Measurements from ENCODE around the gene SYNE4. TPM values are rescaled to one million over a fixed set of nuclear protein-coding genes. Genes with fewer than 3 reads are reported as not detected.
"Not testable (repeated sequence)": the region's sequence is repeated elsewhere in the genome, so short reads cannot be mapped to it uniquely, and the experiment has no call there.

Gene SYNE4
- polyA plus RNA-seq, 1 of the 3 experiments (the other 2 are of a cell fraction), result 0.48 TPM

- DNase-seq, result no peak
- CTCF ChIA-PET, result no interaction called here
These were observed 33.2 kb upstream of the SYNE4 start for GRCh38 chr19:36041831-36042230.

DNA sequence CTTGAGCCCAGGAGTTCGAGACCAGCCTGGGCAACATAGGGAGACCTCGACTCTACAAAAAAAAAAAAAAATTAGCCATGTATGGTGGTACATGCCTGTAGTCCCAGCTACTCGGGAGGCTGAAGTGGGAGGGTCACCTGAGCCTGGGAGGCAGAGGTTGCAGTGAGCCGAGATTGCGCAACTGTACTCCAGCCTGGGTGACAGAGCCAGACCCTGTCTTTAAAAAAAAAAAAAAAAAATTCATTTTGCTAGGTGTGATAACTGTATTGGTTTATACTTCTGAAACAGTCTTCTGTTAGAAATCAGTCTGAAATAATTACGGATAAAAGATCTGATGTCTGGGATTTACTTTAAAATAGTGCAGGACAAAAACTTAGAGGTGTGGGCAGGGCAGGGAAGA, 32.5 kb upstream of the SYNE4 start:
- H3K9me2 ChIP-seq; CTCF ChIA-PET; H4K20me1 ChIP-seq (ENCODE audit: insufficient read depth); H3K27me3 ChIP-seq (ENCODE audit: insufficient read depth); H3K9me3 ChIP-seq; DNase-seq; H3K36me3 ChIP-seq (replicated peaks in 1 of 2; ENCODE audit: control insufficient read depth in 1 of 2, insufficient read depth in 2 of 2, low read length in 1 of 2); H3F3A ChIP-seq (replicated peaks; ENCODE audit: insufficient read depth); H3K4me1 ChIP-seq (ENCODE audit: control insufficient read depth in 1 of 2, insufficient read depth in 2 of 2, low read depth in 1 of 2, low read length in 1 of 2); H3K27ac ChIP-seq (ENCODE audit: low read depth in 2 of 2, low read length in 1 of 2); H3K79me2 ChIP-seq (ENCODE audit: insufficient read depth); H2AFZ ChIP-seq (ENCODE audit: low read depth); H3K4me2 ChIP-seq; H3K4me3 ChIP-seq (ENCODE audit: low read depth in 2 of 2, low read length in 1 of 2); H3K9ac ChIP-seq; POLR2A ChIA-PET: not testable (repeated sequence)
- WGBS (ENCODE audit: low lambda C conversion rate), result 92% methylated on average over 6 of the region's 6 CpGs

More at GRCh38 chr19:36041831-36042230, 33.2 kb upstream of the SYNE4 start:
- Histone ChIP-seq H3K27me3 (ENCODE audit: insufficient read depth) (no peaks in the 10 kb centered on the region), H3K9me2 (no peaks in the 10 kb centered on the region), H3K4me1 (ENCODE audit: control insufficient read depth in 1 of 2, insufficient read depth in 2 of 2, low read depth in 1 of 2, low read length in 1 of 2) (no peaks in the 10 kb centered on the region), H3K36me3 (replicated peaks in 1 of 2; ENCODE audit: control insufficient read depth in 1 of 2, insufficient read depth in 2 of 2, low read length in 1 of 2) (no peaks in the 10 kb centered on the region), H3K9me3 (no peaks in the 10 kb centered on the region), H3K79me2 (ENCODE audit: insufficient read depth) (no peaks in the 10 kb centered on the region), H3K4me2 (no peak overlapping the region), H4K20me1 (ENCODE audit: insufficient read depth) (no peaks in the 10 kb centered on the region), H3K27ac (ENCODE audit: low read depth in 2 of 2, low read length in 1 of 2) (no peak overlapping the region), H2AFZ (ENCODE audit: low read depth) (no peak overlapping the region), H3F3A (replicated peaks; ENCODE audit: insufficient read depth) (no peaks in the 10 kb centered on the region), H3K4me3 (ENCODE audit: low read depth in 2 of 2, low read length in 1 of 2) (no peak overlapping the region), H3K9ac (no peak overlapping the region)
- TF ChIP-seq MXI1 (IDR thresholded peaks at IDR 0.05; ENCODE audit: low read depth, low read length), result no peak
- TF ChIP-seq REST (IDR thresholded peaks at IDR 0.05; ENCODE audit: low read depth, low read length), result no peak
- TF ChIP-seq RCOR1 (IDR thresholded peaks at IDR 0.05; ENCODE audit: low read length), result no peak
- no peak for TF ChIP-seq FOXJ3 (CRISPR knock-in tag; IDR thresholded peaks at IDR 0.05)
- no peak for TF ChIP-seq TCF12 (IDR thresholded peaks at IDR 0.05)
- TF ChIP-seq SMC3 (IDR thresholded peaks at IDR 0.05; ENCODE audit: low read depth, low read length), result no peak
- no peak for TF ChIP-seq RFX5 (IDR thresholded peaks at IDR 0.05; ENCODE audit: low read length)
- TF ChIP-seq RAD21 (IDR thresholded peaks at IDR 0.05; ENCODE audit: low read length), result no peak
- TF ChIP-seq GATA2 (CRISPR knock-in tag; IDR thresholded peaks at IDR 0.05), result no peak
- no peak for TF ChIP-seq EP300 (IDR thresholded peaks at IDR 0.05; ENCODE audit: borderline replicate concordance in 1 of 2, low read depth in 1 of 2, low read length in 1 of 2)
- no peak for TF ChIP-seq CTCF (IDR thresholded peaks at IDR 0.05)
- no peak for TF ChIP-seq FOSL2 (IDR thresholded peaks at IDR 0.05; ENCODE audit: borderline replicate concordance, low read depth)
- TF ChIP-seq, protein P1, sequence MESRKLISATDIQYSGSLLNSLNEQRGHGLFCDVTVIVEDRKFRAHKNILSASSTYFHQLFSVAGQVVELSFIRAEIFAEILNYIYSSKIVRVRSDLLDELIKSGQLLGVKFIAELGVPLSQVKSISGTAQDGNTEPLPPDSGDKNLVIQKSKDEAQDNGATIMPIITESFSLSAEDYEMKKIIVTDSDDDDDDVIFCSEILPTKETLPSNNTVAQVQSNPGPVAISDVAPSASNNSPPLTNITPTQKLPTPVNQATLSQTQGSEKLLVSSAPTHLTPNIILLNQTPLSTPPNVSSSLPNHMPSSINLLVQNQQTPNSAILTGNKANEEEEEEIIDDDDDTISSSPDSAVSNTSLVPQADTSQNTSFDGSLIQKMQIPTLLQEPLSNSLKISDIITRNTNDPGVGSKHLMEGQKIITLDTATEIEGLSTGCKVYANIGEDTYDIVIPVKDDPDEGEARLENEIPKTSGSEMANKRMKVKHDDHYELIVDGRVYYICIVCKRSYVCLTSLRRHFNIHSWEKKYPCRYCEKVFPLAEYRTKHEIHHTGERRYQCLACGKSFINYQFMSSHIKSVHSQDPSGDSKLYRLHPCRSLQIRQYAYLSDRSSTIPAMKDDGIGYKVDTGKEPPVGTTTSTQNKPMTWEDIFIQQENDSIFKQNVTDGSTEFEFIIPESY (IDR thresholded peaks at IDR 0.05; ENCODE audit: borderline replicate concordance, low read depth), result no peak
- no peak for TF ChIP-seq FOXM1 (IDR thresholded peaks at IDR 0.05; ENCODE audit: low read depth)
- no peak for TF ChIP-seq USF2 (IDR thresholded peaks at IDR 0.05; ENCODE audit: borderline replicate concordance, low read depth, low read length)
- 44% methylated on average over 3 of the region's 3 CpGs for WGBS (ENCODE audit: low lambda C conversion rate)
- POLR2A ChIA-PET, result no interaction called here
